Progenitor cell of endocrine pancreas (in vitro differentiated cells): ENCODE results near the gene BTF3L4. TPM values are rescaled to one million over a fixed set of nuclear protein-coding genes. Genes with fewer than 3 reads are reported as not detected.

ENCODE experiments used
- DNase-seq: peaks from one replicate; pipeline ENCODE4 v3.0.0; 2021; ENCODE audit warnings: low spot score; ENCODE audit not compliant: unreplicated experiment
- H3K27ac Mint-ChIP-seq: 2 replicates; pipeline ENCODE4 v1.8.0; 2021; ENCODE audit warnings: mild to moderate bottlenecking, moderate library complexity, mixed read lengths
- H3K27me3 Mint-ChIP-seq: 2 replicates; pipeline ENCODE4 v1.8.0; 2021; ENCODE audit warnings: mixed read lengths
- H3K36me3 Mint-ChIP-seq: 2 replicates; pipeline ENCODE4 v1.8.0; 2022; ENCODE audit warnings: mixed read lengths; ENCODE audit not compliant: insufficient read depth
- H3K4me1 Mint-ChIP-seq: 2 replicates; pipeline ENCODE4 v1.8.0; 2021; ENCODE audit warnings: low read depth, mixed read lengths
- H3K4me3 Mint-ChIP-seq: 2 replicates; pipeline ENCODE4 v1.8.0; 2021; ENCODE audit warnings: low read depth, mild to moderate bottlenecking, moderate library complexity, mixed read lengths
- H3K9me3 Mint-ChIP-seq: 2 replicates; pipeline ENCODE4 v1.8.0; 2021; ENCODE audit warnings: low read depth, mixed read lengths
- CTCF ChIP-seq: fragments of 200-600 bp; sonication (generic); IDR thresholded peaks from one replicate; pipeline ENCODE4 v1.5.0; 2021; ENCODE audit warnings: antibody characterized with exemption, mild to moderate bottlenecking; ENCODE audit not compliant: unreplicated experiment
- total RNA-seq: library from RNA; stranded (reverse); gene quantifications from 2 replicates; pipeline ENCODE4 v1.2.1, GENCODE V29; 2021

Gene BTF3L4
- total RNA-seq, 1 donor from 2014 or later = 100 TPM

DNA sequence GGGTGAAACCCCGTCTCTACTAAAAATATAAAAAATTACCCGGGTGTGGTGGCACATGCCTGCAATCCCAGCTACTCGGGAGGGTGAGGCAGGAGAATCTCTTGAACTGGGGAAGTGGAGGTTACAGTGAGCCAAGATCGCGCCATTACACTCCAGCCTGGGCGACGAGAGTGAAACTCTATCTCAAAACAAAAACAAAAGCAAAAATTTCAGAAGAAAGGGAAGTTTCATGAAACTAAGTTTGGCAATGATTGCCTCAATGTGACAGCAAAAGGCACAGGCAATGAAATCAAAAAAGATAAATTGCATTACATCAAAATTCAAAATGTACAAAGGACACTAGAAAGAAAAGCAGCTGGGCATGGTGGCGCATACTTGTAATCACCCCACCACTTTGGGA, 40.1 kb downstream of the BTF3L4 start:
- Mint-ChIP-seq H3K9me3 (no peaks in the 10 kb centered on the region), H3K27ac (peak overlapping the region; percentile 20), H3K36me3 (peaks cover 8% of the 10 kb centered on the region), H3K4me3 (no peak overlapping the region), H3K27me3 (no peaks in the 10 kb centered on the region), H3K4me1 (peaks cover 13% of the 10 kb centered on the region)
- no peak for TF ChIP-seq CTCF
- DNase-seq = no peak

DNA sequence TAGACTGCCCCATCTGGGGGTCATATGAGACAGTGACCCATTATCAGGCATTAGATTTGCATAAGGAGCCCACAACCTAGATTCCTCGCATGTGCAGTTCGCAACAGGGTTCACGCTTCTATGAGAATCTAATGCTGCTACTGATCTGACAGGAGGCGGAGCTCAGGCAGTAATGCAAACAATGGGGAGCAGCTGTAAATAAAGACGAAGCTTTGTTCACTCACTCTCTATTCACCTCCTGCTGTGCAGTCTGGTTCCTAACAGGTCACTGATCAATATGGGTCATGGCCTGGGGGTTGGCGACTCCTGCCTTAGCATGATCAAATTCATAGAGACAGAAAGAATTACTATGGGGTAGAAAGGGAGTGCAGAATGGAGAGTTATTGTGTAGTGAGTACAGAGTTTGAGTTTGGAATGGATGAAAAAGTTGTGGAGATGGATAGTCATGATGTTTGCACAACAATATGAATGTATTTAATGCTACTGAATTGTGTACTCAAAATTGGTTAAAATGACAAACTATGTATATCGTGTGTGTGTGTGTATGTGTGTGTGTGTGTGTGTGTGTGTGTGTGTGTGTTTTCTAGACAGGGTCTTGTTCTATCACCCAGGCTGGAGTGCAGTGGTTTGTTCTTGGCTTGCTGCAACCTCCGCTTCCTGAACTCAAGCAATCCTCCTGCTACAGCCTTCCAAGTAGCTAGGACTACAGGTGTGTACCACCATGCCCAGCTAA, 42.2 kb downstream of the BTF3L4 start:
- DNase-seq = peak; percentile 21
- Mint-ChIP-seq H3K36me3 (peaks cover 1% of the 10 kb centered on the region), H3K9me3 (no peaks in the 10 kb centered on the region), H3K27ac (peak overlapping the region; percentile 71), H3K4me1 (peaks cover 13% of the 10 kb centered on the region), H3K4me3 (peak overlapping the region; percentile 4), H3K27me3 (peaks cover 6% of the 10 kb centered on the region)
- no peak for TF ChIP-seq CTCF

- Mint-ChIP-seq H3K36me3 (no peaks in the 10 kb centered on the region), H3K9me3 (no peaks in the 10 kb centered on the region), H3K4me3 (no peak overlapping the region), H3K27ac (no peak overlapping the region), H3K27me3 (peaks cover 6% of the 10 kb centered on the region), H3K4me1 (peaks cover 9% of the 10 kb centered on the region)
- TF ChIP-seq CTCF = no peak
- DNase-seq = no peak
Measured at GRCh38 chr1:52102336-52103013, 46.4 kb downstream of the BTF3L4 start.

GRCh38 chr1:52111492-52111891, 55.4 kb downstream of the BTF3L4 start:
- no peaks in the 10 kb centered on the region for H3K36me3 Mint-ChIP-seq
- H3K27me3 Mint-ChIP-seq = no peaks in the 10 kb centered on the region
- DNase-seq = no peak
- H3K4me3 Mint-ChIP-seq = no peak overlapping the region
- H3K9me3 Mint-ChIP-seq = no peaks in the 10 kb centered on the region
- TF ChIP-seq CTCF = no peak
- no peaks in the 10 kb centered on the region for H3K4me1 Mint-ChIP-seq
- no peak overlapping the region for H3K27ac Mint-ChIP-seq

DNA sequence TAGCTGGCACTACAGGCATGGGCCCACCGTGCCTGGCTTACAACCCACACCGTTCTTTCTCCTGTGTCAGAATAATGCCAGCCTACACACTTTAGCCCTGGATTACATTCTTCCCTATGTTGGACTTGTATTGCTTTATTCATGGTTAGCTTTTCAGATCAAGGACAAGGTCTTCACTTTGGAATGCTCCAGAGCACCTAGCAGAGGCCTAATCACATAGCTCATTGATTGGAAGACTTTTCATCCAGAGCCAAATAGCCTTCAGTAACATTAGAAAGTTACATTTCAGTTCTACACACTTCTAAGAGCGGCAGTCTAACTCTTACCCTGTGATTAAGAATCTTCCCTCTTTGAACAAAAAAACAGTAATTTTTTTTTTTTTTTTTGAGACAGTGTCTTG, 56.4 kb downstream of the BTF3L4 start:
- Mint-ChIP-seq H3K27me3 (no peaks in the 10 kb centered on the region), H3K4me1 (no peaks in the 10 kb centered on the region), H3K36me3 (no peaks in the 10 kb centered on the region), H3K27ac (no peak overlapping the region), H3K9me3 (no peaks in the 10 kb centered on the region), H3K4me3 (no peak overlapping the region)
- no peak for DNase-seq
- no peak for TF ChIP-seq CTCF
